GM20000 (cell line): ENCODE results near the gene CMTR2.

Source experiments
- DNase-seq: peaks from one replicate; pipeline ENCODE4 v3.0.0; 2012; ENCODE audit warnings: low spot score
- CTCF ChIP-seq: IDR thresholded peaks from 2 replicates; pipeline ENCODE4 v1.5.1; 2012; ENCODE audit warnings: mild to moderate bottlenecking, control low read depth; ENCODE audit errors: extremely low read depth, missing control alignments

The CMTR2 gene

GRCh38 chr16:71289732-71290062, 495 bp upstream of the CMTR2 start:
- no peak for TF ChIP-seq CTCF
- DNase-seq = no peak

- TF ChIP-seq CTCF = no peak
- DNase-seq = no peak
Measured at GRCh38 chr16:71288570-71288889, 672 bp downstream of the CMTR2 start.

- no peak for DNase-seq
- no peak for TF ChIP-seq CTCF
Measured at GRCh38 chr16:71287911-71288310, 1.3 kb downstream of the CMTR2 start.

- no peak for TF ChIP-seq CTCF
- DNase-seq = no peak
Measured at GRCh38 chr16:71287454-71287853, 1.7 kb downstream of the CMTR2 start.

- DNase-seq = no peak
- no peak for TF ChIP-seq CTCF
Measured at GRCh38 chr16:71283612-71284011, 5.6 kb downstream of the CMTR2 start.

DNA sequence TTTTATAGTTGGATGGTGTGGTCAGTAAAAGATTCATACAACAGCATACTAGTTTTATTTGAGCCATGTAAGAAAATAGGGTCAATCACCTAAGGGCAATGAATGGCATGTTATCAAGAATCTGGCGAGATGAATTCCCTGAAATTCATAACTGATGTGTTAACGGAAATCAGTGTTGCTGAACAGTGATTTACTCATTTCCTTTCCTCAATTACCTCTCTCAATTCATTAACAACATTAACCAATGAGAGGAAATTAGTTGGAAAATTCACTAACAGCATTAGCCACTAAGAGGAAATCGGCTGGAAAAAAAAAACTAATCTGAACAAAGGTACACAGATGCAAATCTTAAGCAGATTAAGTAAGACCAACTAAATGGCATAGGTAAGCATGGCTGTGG, 6.3 kb downstream of the CMTR2 start:
- TF ChIP-seq CTCF = no peak
- no peak for DNase-seq

GRCh38 chr16:71276589-71277334, 12.4 kb downstream of the CMTR2 start:
- no peak for DNase-seq
- TF ChIP-seq CTCF = no peak
